ENCODE measurements around the gene MICU1.

Gene MICU1

DNA sequence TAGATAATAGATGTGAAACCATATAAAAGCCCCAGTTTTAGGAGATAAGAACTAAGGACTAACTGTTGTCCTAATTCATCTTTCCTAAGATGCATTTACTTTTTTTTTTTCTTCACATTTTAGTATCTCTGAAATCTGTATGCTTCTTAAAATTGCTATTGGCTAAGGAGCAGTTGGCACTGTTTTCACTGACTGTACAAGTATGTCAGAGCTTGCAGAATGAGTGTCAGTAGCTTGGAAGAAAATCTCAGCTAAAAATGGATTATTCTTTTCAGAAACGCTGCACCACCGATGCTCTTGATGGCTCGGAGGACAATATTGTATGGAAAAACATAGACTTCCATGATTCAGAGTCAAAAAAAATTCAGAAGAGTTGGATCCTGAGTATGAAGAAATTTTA is 180.0 kb downstream of the MICU1 start:
- TF ChIP-seq EGR1 (IDR thresholded peaks at IDR 0.05) (no peak), CREB1 (IDR thresholded peaks at IDR 0.05; ENCODE audit: low read depth) (no peak), TEAD4 (IDR thresholded peaks at IDR 0.05) (no peak), YY1 (IDR thresholded peaks at IDR 0.05; ENCODE audit: low read depth) (no peak), TAF1 (IDR thresholded peaks at IDR 0.05; ENCODE audit: low read depth) (no peak), RAD21 (IDR thresholded peaks at IDR 0.05; ENCODE audit: low read depth) (no peak), FOXM1 (IDR thresholded peaks at IDR 0.05; ENCODE audit: borderline replicate concordance, low read depth) (no peak), NFIC (IDR thresholded peaks at IDR 0.05) (no peak), ZBTB7A (IDR thresholded peaks at IDR 0.05; ENCODE audit: low read depth) (no peak)
- TF ChIP-seq, protein P1, sequence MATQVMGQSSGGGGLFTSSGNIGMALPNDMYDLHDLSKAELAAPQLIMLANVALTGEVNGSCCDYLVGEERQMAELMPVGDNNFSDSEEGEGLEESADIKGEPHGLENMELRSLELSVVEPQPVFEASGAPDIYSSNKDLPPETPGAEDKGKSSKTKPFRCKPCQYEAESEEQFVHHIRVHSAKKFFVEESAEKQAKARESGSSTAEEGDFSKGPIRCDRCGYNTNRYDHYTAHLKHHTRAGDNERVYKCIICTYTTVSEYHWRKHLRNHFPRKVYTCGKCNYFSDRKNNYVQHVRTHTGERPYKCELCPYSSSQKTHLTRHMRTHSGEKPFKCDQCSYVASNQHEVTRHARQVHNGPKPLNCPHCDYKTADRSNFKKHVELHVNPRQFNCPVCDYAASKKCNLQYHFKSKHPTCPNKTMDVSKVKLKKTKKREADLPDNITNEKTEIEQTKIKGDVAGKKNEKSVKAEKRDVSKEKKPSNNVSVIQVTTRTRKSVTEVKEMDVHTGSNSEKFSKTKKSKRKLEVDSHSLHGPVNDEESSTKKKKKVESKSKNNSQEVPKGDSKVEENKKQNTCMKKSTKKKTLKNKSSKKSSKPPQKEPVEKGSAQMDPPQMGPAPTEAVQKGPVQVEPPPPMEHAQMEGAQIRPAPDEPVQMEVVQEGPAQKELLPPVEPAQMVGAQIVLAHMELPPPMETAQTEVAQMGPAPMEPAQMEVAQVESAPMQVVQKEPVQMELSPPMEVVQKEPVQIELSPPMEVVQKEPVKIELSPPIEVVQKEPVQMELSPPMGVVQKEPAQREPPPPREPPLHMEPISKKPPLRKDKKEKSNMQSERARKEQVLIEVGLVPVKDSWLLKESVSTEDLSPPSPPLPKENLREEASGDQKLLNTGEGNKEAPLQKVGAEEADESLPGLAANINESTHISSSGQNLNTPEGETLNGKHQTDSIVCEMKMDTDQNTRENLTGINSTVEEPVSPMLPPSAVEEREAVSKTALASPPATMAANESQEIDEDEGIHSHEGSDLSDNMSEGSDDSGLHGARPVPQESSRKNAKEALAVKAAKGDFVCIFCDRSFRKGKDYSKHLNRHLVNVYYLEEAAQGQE (IDR thresholded peaks at IDR 0.05; ENCODE audit: low read depth): no peak

DNA sequence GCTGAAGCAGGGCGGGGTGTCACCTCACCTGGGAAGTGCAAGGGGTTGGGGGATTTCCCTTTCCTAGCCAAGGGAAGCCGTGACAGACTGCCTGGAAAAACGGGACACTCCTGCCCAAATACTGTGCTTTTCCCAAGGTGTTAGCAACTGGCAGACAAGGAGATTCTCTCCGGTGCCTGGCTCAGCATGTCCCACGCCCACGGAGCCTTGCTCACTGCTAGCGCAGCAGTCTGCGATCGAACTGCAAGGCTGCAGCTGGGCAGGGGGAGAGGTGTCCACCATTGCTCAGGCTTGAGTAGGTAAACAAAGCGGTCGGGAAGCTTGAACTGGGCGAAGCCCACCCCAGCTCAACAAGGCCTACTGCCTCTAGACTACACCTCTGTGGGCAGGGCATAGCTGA is 190.3 kb downstream of the MICU1 start:
- TF ChIP-seq NFIC (IDR thresholded peaks at IDR 0.05): no peak
- TF ChIP-seq YY1 (IDR thresholded peaks at IDR 0.05; ENCODE audit: low read depth): no peak
- TF ChIP-seq CEBPB (IDR thresholded peaks at IDR 0.05): no peak
- TF ChIP-seq EP300 (IDR thresholded peaks at IDR 0.05; ENCODE audit: borderline replicate concordance): no peak
- no peak for TF ChIP-seq EGR1 (IDR thresholded peaks at IDR 0.05)
- TF ChIP-seq FOXM1 (IDR thresholded peaks at IDR 0.05; ENCODE audit: borderline replicate concordance, low read depth): no peak
- TF ChIP-seq, protein P1 (IDR thresholded peaks at IDR 0.05; ENCODE audit: low read depth): no peak

DNA sequence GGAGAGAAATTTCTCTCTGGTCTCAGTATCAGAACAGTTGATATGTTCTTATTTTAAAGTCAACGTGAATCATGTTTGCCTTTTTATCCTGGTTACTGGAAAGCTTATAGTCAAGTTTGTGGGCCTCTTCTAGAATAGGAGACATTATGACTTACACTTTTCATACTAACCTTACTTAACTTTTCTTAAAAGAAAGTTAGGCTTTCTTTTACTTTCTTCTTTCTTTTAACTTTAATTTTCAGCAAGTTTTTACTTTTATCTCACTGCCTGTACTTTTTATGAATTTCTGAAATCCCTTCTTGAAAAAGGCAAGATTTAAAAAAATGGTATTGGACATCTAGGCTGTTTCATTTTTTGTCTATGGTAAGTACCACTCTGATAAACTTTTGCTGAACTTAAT is 195.9 kb downstream of the MICU1 start:
- no peak for TF ChIP-seq YY1 (IDR thresholded peaks at IDR 0.05; ENCODE audit: low read depth)
- TF ChIP-seq EP300 (IDR thresholded peaks at IDR 0.05; ENCODE audit: borderline replicate concordance): no peak
- TF ChIP-seq RAD21 (IDR thresholded peaks at IDR 0.05; ENCODE audit: low read depth): no peak
- no peak for TF ChIP-seq NFIC (IDR thresholded peaks at IDR 0.05)
- no peak for TF ChIP-seq FOXM1 (IDR thresholded peaks at IDR 0.05; ENCODE audit: borderline replicate concordance, low read depth)
- TF ChIP-seq TAF1 (IDR thresholded peaks at IDR 0.05; ENCODE audit: low read depth): no peak
- no peak for TF ChIP-seq TEAD4 (IDR thresholded peaks at IDR 0.05)
- TF ChIP-seq, protein P2, sequence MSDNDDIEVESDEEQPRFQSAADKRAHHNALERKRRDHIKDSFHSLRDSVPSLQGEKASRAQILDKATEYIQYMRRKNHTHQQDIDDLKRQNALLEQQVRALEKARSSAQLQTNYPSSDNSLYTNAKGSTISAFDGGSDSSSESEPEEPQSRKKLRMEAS (IDR thresholded peaks at IDR 0.05): no peak
- no peak for TF ChIP-seq CEBPB (IDR thresholded peaks at IDR 0.05)
- TF ChIP-seq, protein P1 (IDR thresholded peaks at IDR 0.05; ENCODE audit: low read depth): no peak
- no peak for TF ChIP-seq CREB1 (IDR thresholded peaks at IDR 0.05; ENCODE audit: low read depth)
- no peak for TF ChIP-seq ZBTB7A (IDR thresholded peaks at IDR 0.05; ENCODE audit: low read depth)
- TF ChIP-seq, protein P3, sequence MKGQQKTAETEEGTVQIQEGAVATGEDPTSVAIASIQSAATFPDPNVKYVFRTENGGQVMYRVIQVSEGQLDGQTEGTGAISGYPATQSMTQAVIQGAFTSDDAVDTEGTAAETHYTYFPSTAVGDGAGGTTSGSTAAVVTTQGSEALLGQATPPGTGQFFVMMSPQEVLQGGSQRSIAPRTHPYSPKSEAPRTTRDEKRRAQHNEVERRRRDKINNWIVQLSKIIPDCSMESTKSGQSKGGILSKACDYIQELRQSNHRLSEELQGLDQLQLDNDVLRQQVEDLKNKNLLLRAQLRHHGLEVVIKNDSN (IDR thresholded peaks at IDR 0.05): no peak
- no peak for TF ChIP-seq EGR1 (IDR thresholded peaks at IDR 0.05)
- TF ChIP-seq TCF12 (IDR thresholded peaks at IDR 0.05; ENCODE audit: low read depth): no peak

DNA sequence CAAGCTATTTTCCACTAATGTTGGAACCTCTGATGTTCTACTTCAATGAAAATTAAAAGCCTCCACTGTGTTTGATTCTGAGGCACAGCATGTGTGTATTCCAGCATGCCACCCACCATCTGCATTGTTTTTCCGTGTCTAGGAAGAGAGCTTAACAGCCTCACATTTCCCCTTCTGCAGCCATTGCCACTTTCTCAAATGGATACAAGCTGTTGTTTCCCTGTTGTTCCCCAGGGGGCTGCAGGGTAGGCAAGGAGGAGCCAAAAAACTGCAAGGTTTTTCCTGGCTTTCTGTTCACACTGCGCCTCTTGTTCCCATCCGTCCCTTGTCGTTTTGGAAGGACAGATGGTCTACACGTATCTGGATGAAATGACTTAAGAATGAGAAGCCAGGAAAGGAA is 198.9 kb downstream of the MICU1 start:
- TF ChIP-seq TEAD4 (IDR thresholded peaks at IDR 0.05): no peak
- TF ChIP-seq ZBTB7A (IDR thresholded peaks at IDR 0.05; ENCODE audit: low read depth): no peak
- TF ChIP-seq EP300 (IDR thresholded peaks at IDR 0.05; ENCODE audit: borderline replicate concordance): no peak
- TF ChIP-seq, protein P3 (IDR thresholded peaks at IDR 0.05): no peak
- TF ChIP-seq NFIC (IDR thresholded peaks at IDR 0.05): no peak
- TF ChIP-seq TAF1 (IDR thresholded peaks at IDR 0.05; ENCODE audit: low read depth): no peak
- no peak for TF ChIP-seq TCF12 (IDR thresholded peaks at IDR 0.05; ENCODE audit: low read depth)
- TF ChIP-seq, protein P1 (IDR thresholded peaks at IDR 0.05; ENCODE audit: low read depth): no peak
- TF ChIP-seq, protein P2 (IDR thresholded peaks at IDR 0.05): no peak
- TF ChIP-seq FOXM1 (IDR thresholded peaks at IDR 0.05; ENCODE audit: borderline replicate concordance, low read depth): no peak
- TF ChIP-seq CEBPB (IDR thresholded peaks at IDR 0.05): no peak
- TF ChIP-seq YY1 (IDR thresholded peaks at IDR 0.05; ENCODE audit: low read depth): no peak
- no peak for TF ChIP-seq CREB1 (IDR thresholded peaks at IDR 0.05; ENCODE audit: low read depth)
- no peak for TF ChIP-seq RAD21 (IDR thresholded peaks at IDR 0.05; ENCODE audit: low read depth)
- no peak for TF ChIP-seq EGR1 (IDR thresholded peaks at IDR 0.05)

Measured in Ishikawa (cell line).